CD4-positive, alpha-beta T cell treated with Interleukin-15 for 1 hour (primary cell): ENCODE results near the gene WWOX.

ENCODE experiments used
- DNase-seq: peaks from one replicate; pipeline ENCODE4 v3.0.0-alpha.2; 2020

WWOX gene

DNA sequence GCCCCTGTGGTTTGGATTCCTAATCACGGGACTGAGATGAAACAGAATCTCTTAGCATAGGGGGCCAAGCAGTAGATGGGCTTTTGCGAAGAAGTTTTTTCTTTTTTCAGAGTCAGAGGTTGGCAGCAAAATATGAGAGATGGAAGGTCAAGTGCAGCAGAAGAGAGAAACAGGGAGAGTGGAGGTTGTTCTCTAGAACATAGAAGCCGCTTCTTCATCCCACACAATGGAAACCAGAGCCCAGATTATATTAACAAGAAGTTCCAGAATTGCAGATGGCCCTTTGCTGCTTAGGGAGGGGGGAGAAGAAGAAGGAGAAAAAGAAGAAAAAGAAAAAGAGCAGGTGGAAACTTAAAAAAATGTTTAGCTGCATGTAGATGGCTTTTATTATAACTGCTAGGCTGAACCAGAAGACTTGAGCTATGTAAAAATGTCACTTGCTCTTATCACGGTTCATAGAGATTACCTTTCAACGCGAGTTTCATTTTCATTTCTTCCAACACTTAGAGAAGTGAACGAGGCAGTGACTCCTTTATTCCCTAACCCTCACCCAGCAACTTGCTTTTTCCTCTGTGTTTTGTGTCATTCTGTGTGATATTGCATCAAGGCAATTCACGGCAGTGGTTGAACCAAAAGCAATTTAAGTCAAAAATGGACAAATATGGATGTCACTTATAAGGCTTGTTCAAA, 737.5 kb downstream of the WWOX start:
- DNase-seq: no peak

DNA sequence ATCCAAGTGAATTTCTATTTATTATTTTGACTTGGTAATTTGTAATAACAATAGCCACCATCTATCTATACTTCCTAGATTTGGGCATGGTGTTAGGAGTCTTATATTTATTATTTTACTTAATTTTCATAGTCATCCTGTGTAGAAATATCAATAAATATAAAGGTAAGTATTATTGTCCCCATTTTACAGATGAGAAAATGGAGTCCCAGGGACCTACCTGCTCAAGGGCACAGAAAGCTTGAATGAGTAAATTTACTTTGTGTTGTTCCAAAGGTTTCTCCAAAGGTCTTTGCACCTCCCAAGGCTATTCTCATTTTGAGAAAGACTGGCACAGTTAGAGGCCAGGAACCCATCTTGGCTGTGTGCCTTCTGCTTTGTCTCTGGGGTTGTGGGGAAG, 738.3 kb downstream of the WWOX start:
- DNase-seq: no peak

DNA sequence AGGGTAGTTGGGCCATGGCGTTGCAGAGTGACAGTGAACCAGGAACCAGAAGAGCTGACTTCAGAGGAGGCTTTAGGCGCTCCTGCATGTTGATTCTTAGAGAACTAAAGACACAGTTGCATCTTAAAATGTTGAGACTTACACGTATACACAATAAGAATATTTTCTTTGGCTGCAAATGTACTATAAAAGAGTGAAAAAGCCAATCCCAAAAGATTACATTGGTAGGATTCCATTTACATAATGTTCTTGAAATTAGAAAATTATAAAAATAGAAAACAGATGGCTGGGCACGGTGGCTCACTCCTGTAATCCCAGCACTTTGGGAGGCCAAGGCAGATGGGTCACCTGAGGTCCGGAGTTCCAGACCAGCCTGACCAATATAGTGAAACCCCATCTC, 738.8 kb downstream of the WWOX start:
- DNase-seq: no peak

DNA sequence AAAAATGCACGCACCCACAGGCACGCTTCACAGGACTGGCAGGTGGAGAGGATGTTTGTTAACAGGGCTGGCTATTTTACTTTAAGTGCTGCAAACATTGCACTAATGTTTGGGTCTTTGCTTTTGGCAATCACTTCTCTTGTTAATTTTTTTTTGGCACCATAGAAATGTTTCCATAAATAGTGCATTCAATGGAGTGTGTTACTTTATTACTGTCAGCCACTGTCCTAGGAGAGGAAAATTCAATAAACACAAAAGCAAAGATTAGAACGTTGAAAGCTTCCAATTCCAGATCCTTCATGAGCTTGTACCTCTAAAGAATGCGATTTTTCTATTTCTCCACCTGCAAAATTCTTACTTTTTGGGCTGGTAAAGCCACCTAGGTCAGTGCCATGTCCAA, 743.5 kb downstream of the WWOX start:
- no peak for DNase-seq

- no peak for DNase-seq
Observed at GRCh38 chr16:78843978-78844377, 744.5 kb downstream of the WWOX start.

- DNase-seq: no peak
Observed at GRCh38 chr16:78844682-78845081, 745.2 kb downstream of the WWOX start.

DNA sequence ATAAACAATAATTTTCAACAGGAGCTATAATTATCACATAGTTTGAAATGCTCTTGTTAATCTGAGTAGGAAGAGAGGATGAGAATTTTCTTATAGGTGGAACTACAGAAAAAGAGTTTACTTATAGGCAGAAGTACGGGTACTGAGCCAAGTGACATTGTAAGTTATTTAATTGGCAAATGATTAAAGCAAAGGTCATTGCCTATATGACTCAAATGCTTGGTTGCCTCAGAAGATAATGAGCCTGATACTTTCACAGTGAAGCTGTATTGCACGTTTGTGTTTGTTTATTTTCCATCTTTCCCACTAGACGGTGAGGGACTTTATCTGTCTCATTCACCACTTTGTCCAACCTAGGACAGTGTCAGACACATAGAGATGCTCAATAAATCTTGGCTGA, 751.8 kb downstream of the WWOX start:
- DNase-seq: no peak

DNA sequence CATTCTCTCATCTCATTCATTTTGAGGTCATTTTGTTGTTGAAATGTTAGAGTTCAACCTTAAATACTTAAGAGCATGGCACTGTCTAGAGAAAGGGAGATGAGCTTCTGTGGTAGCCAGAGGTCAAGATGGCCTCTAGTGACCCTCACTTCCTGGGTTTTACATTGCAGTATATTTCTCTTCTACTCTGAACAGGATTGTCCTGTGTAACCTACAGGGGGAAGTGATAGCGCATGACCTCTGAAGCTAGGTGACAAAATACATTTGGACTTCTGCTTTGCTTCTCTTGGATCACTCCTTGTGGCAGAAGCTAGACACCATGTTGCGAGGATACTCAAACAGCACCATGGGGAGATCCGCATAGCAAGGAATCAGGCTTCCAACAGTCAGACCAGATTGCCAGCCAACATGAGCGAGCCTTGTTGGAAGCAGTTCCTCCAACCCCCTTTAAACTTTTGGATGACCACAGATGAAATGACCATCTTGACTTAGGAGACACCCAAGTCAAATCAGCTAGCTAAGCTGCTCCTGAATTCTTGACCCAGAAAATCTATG, 752.7 kb downstream of the WWOX start:
- DNase-seq: no peak

DNA sequence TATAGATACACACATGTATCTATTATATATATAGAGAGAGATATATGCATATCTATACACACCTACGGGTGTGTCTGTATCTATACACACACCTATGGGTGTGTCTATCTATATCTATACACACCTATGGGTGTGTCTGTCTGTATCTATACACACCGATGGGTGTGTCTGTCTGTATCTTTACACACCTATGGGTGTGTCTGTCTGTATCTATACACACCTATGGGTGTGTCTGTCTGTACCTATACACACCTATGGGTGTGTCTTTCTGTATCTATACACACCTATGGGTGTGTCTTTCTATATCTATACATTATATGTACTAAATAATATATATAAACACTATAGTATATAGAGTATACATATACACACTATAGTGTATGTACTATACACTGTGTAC, 762.6 kb downstream of the WWOX start:
- no peak for DNase-seq

GRCh38 chr16:78866521-78866920, 767.1 kb downstream of the WWOX start:
- DNase-seq: no peak

DNA sequence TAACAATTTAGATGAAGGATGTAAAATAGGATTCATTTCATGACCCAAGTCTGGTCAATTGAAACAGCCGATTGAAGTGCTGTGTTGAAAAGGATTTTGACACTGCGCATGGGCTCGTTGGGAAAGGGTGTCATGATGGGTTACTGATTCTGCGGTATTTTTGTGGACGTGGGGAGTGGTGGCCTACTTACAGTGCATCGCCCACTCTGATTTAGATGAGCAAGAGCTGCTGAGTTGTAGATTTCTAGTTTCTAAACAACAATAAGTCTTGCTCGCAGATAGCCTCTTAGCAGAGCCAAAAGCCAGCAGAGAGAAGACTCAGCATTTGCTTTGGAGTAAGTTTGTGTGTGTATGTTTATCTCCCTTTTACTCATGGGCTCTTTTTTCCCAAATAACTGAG, 770.0 kb downstream of the WWOX start:
- no peak for DNase-seq

DNA sequence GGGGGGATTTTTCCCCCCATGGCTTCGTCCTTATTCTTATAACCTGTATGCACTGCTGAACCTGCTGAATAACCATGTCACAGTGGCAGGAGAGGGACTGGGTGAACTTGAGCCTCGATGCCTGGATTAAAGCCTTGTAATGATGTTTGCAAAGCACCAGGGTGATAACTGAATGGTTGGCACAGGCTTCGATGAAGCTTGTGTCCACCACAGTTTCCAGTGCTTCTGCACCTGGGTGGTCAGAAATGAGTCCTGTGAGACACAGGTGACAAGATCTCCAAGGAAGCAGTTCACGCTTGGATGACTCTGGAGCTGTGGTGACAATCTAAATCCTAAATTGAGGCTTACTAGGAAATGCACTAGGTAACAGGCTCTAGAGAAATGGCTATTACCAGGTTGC, 771.8 kb downstream of the WWOX start:
- DNase-seq: no peak

- no peak for DNase-seq
Observed at GRCh38 chr16:78876671-78877070, 777.2 kb downstream of the WWOX start.

- no peak for DNase-seq
Observed at GRCh38 chr16:78877114-78877655, 777.7 kb downstream of the WWOX start.

DNA sequence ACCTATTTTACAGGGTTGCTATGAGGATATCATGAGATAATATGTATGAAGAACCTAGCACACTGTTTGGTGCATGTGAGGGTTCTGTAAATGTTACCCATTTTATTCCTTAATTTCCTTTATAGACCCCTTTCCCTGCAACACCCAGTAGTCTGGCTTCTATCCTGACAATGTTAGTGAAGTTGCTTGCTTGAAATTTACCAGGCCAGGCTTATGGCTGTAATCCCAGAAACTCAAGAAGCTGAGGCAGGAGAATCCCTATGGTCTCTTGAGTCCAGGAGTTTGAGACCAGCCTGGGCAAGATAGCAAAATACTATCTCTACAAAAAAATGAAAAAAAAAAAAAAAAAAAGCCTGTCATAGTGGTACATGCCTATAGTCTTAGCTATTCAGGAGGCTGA, 779.1 kb downstream of the WWOX start:
- no peak for DNase-seq

- no peak for DNase-seq
Observed at GRCh38 chr16:78879011-78879410, 779.6 kb downstream of the WWOX start.

GRCh38 chr16:78882150-78882549, 782.7 kb downstream of the WWOX start:
- DNase-seq: no peak

- no peak for DNase-seq
Observed at GRCh38 chr16:78882751-78883150, 783.3 kb downstream of the WWOX start.

DNA sequence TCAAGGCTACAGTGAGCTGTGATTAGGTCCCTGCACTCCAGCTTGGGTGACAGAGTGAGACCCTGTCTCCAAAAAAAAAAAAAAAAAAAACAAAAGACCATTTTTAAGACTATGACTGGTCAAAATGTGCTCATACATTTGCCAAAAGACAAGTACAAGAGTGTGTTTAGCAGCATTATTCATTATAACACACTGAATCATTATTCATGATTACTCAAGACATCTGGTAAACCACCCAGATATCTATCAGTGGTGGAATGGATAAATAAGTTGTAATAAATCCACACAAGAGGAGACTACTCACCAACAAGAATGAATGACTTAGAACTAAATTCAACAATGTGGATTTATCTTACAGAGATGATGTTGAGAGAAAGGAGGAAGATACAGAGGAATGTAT, 784.8 kb downstream of the WWOX start:
- DNase-seq: no peak

- DNase-seq: no peak
Observed at GRCh38 chr16:78889346-78889745, 789.9 kb downstream of the WWOX start.

GRCh38 chr16:78890373-78890895, 791.0 kb downstream of the WWOX start:
- no peak for DNase-seq

DNA sequence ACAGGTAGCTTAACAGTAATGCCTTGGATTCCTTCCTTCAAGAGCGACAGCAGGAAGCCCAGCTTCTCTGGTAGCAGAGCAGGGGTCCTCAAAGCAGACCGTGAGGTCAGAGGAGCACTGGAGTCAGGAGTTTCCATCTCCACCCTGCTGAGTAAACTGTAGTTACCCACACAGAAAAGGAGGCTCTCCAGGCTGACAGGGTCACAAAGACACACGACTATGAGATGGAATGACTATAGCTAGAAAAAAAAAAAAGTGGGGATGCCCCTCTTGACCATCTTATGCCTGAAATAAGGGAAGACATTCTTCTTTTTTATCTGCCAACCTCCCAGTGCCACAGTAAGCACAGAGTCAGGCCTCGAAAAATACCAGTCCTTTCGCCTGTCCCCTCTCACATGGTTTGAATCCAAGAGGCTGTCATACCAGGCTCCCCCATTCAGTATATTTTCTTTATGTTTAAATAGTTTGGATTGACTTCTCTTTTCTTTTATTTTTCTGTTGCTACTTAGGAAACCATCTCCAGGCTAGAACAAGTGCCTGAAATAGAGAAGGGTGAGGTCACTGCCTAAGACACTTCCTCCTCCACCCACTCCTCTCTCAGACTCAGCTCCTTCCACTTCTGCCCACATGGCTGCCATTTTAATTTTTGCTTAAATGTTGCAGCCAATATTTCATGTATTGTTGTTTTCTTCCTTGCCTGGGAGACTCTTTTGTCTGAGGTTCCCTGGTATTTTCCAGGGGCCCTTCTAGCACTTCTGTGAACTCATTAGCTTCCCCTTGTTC, 793.7 kb downstream of the WWOX start:
- peak; percentile 27 for DNase-seq

DNA sequence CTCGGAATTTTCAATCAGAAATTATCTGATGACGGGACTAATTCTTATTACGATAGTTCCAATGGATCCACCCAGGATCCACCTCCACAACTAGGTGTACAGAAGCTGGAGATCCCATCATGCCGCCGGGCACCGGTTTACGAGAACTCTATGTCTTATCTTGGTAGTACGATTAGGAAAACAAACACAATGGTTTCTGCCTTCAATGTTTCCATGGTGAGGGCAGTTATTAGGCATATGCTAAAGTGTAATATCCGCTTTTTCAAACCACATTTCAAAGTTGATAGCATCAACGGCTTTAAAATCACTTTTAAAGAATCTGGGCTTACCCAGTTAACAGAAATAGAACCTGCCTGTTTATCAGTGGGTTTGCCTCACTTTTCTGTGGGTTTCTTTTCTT, 795.4 kb downstream of the WWOX start:
- peak; percentile 50 for DNase-seq

DNA sequence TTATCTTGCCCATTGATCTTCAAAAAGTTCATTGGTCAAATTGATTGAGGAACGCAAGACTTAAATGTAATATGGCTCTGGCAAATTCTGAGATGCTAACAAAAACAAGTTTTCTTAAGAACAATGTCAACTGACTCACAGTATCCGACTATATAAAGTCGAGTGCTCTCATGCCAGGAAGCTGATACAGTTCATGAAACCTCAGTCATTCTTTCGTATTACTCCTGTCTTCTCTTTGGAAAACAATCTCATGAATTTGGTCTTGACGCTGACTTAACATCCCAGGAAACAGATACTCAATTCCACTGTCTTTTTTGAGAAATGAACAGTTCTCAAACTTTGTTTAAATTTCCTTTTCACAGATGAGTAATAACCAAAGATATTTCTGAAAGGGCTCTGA, 796.2 kb downstream of the WWOX start:
- DNase-seq: no peak
